HEK293 (cell line): ENCODE results near the gene PRKCD.

Experiments
- CTCF ChIA-PET: fragments of 350-600 bp; formaldehyde crosslinking; extraction: SDS; loops from one replicate; lab custom pipeline; 2021; ENCODE audit warnings: antibody characterized with exemption; lab: Yijun Ruan, JAX
- POLR2A ChIA-PET: fragments of 300-600 bp; formaldehyde crosslinking; extraction: SDS; loops from one replicate; lab custom pipeline; 2020; ENCODE audit warnings: antibody characterized with exemption, inconsistent platforms; lab: Yijun Ruan, JAX
- H3K27ac ChIP-seq: fragments of 200-500 bp; sonication (Bioruptor generic); 2 replicates; pipeline ENCODE4 v1.5.1; 2014; ENCODE audit warnings: low read depth, low read length, control low read depth, inconsistent platforms; ENCODE audit errors: extremely low read depth
- H3K36me3 ChIP-seq, 2 experiments: fragments of 200-500 bp in 1 of 2; sonication (Bioruptor generic) in 1 of 2; 1 replicate in 1 of 2; 2 replicates in 1 of 2; pipeline ENCODE4 v1.5.1; 2014 to 2017; ENCODE audit warnings: inconsistent platforms in 2 of 2, low read length in 2 of 2; ENCODE audit not compliant: control insufficient read depth in 2 of 2, insufficient read depth in 1 of 2
- H3K4me1 ChIP-seq: fragments of 200-500 bp; sonication (Bioruptor generic); 2 replicates; pipeline ENCODE4 v1.5.1; 2014; ENCODE audit warnings: mild to moderate bottlenecking, low read length, inconsistent platforms; ENCODE audit not compliant: control insufficient read depth, insufficient read depth
- H3K4me3 ChIP-seq: 2 replicates; pipeline ENCODE4 v1.5.1; 2011; ENCODE audit warnings: low read depth, mild to moderate bottlenecking, control low read depth, low read length, moderate library complexity
- H3K9me3 ChIP-seq: fragments of 200-500 bp; sonication (Bioruptor generic); 2 replicates; pipeline ENCODE4 v1.5.1; 2014; ENCODE audit warnings: low read depth, low read length, inconsistent platforms; ENCODE audit not compliant: control insufficient read depth, insufficient read depth
- EGR2 ChIP-seq: fragments of 450-650 bp; formaldehyde crosslinking; IDR thresholded peaks from 2 replicates; pipeline ENCODE4 v1.5.1; 2016; ENCODE audit warnings: low read depth, missing biosample characterization, missing genetic modification characterization
- GLI2 ChIP-seq: fragments of 450-650 bp; formaldehyde crosslinking; IDR thresholded peaks from 2 replicates; pipeline ENCODE4; 2017; ENCODE audit warnings: missing biosample characterization, missing genetic modification characterization, low read depth, borderline replicate concordance
- GLIS1 ChIP-seq: fragments of 450-650 bp; formaldehyde crosslinking; IDR thresholded peaks from 2 replicates; pipeline ENCODE4 v1.5.1; 2016; ENCODE audit warnings: missing biosample characterization, missing genetic modification characterization
- RBAK ChIP-seq: fragments of 450-650 bp; formaldehyde crosslinking; IDR thresholded peaks from 2 replicates; pipeline ENCODE4 v1.5.1; 2016; ENCODE audit warnings: missing biosample characterization, missing genetic modification characterization
- SP3 ChIP-seq: fragments of 450-650 bp; formaldehyde crosslinking; IDR thresholded peaks from 2 replicates; pipeline ENCODE4 v1.5.1; 2016; ENCODE audit warnings: missing biosample characterization, missing genetic modification characterization
- WT1 ChIP-seq: fragments of 450-650 bp; formaldehyde crosslinking; IDR thresholded peaks from 2 replicates; pipeline ENCODE4 v1.5.1; 2016; ENCODE audit warnings: missing biosample characterization, missing genetic modification characterization
- ZBTB48 ChIP-seq: fragments of 450-650 bp; formaldehyde crosslinking; IDR thresholded peaks from 2 replicates; pipeline ENCODE4 v1.5.1; 2016; ENCODE audit warnings: missing biosample characterization, missing genetic modification characterization
- ZFP37 ChIP-seq: fragments of 450-650 bp; formaldehyde crosslinking; IDR thresholded peaks from 2 replicates; pipeline ENCODE4 v1.5.1; 2016; ENCODE audit warnings: missing biosample characterization, missing genetic modification characterization
- ZFP41 ChIP-seq: fragments of 450-650 bp; formaldehyde crosslinking; IDR thresholded peaks from 2 replicates; pipeline ENCODE4 v1.5.1; 2016; ENCODE audit warnings: missing biosample characterization, missing genetic modification characterization, borderline replicate concordance
- ZNF114 ChIP-seq: fragments of 450-650 bp; formaldehyde crosslinking; IDR thresholded peaks from 2 replicates; pipeline ENCODE4 v1.5.0; 2017; ENCODE audit warnings: missing biosample characterization, missing genetic modification characterization
- ZNF211 ChIP-seq: fragments of 450-650 bp; formaldehyde crosslinking; IDR thresholded peaks from 2 replicates; pipeline ENCODE4 v1.5.1; 2016; ENCODE audit warnings: low read depth, missing biosample characterization, missing genetic modification characterization
- ZNF311 ChIP-seq: fragments of 450-650 bp; formaldehyde crosslinking; IDR thresholded peaks from 2 replicates; pipeline ENCODE4 v1.5.1; 2017; ENCODE audit warnings: missing biosample characterization, missing genetic modification characterization, borderline replicate concordance
- ZNF354C ChIP-seq: fragments of 450-650 bp; formaldehyde crosslinking; IDR thresholded peaks from 2 replicates; pipeline ENCODE4 v1.5.1; 2016; ENCODE audit warnings: missing biosample characterization, missing genetic modification characterization, low read depth, borderline replicate concordance
- ZNF423 ChIP-seq: fragments of 450-650 bp; formaldehyde crosslinking; IDR thresholded peaks from 2 replicates; pipeline ENCODE4 v1.5.1; 2016; ENCODE audit warnings: missing biosample characterization, missing genetic modification characterization
- ZNF48 ChIP-seq: fragments of 450-650 bp; formaldehyde crosslinking; IDR thresholded peaks from 2 replicates; pipeline ENCODE4 v1.5.1; 2016; ENCODE audit warnings: missing biosample characterization, missing genetic modification characterization
- ZNF521 ChIP-seq: fragments of 450-650 bp; formaldehyde crosslinking; IDR thresholded peaks from 2 replicates; pipeline ENCODE4 v1.5.1; 2017; ENCODE audit warnings: missing biosample characterization, mild to moderate bottlenecking, missing genetic modification characterization
- ZNF561 ChIP-seq: fragments of 450-650 bp; IDR thresholded peaks from 2 replicates; pipeline ENCODE4 v1.5.1; 2018; ENCODE audit warnings: missing biosample characterization, missing genetic modification characterization, borderline replicate concordance
- ZNF585B ChIP-seq: fragments of 450-650 bp; formaldehyde crosslinking; IDR thresholded peaks from 2 replicates; pipeline ENCODE4 v1.5.1; 2016; ENCODE audit warnings: missing biosample characterization, missing genetic modification characterization
- ZNF596 ChIP-seq: fragments of 450-650 bp; IDR thresholded peaks from 2 replicates; pipeline ENCODE4 v1.5.0; 2018; ENCODE audit warnings: missing biosample characterization, mild to moderate bottlenecking, missing genetic modification characterization, moderate library complexity
- ZNF610 ChIP-seq: fragments of 450-650 bp; formaldehyde crosslinking; IDR thresholded peaks from 2 replicates; pipeline ENCODE4 v1.5.1; 2016; ENCODE audit warnings: missing biosample characterization, missing genetic modification characterization, borderline replicate concordance
- ZNF624 ChIP-seq: fragments of 450-650 bp; formaldehyde crosslinking; IDR thresholded peaks from 2 replicates; pipeline ENCODE4 v1.5.1; 2017; ENCODE audit warnings: missing biosample characterization, missing genetic modification characterization
- ZNF670 ChIP-seq: fragments of 450-650 bp; formaldehyde crosslinking; IDR thresholded peaks from 2 replicates; pipeline ENCODE4 v1.5.1; 2016; ENCODE audit warnings: missing biosample characterization, missing genetic modification characterization, low read depth
- ZNF747 ChIP-seq: fragments of 450-650 bp; formaldehyde crosslinking; IDR thresholded peaks from 2 replicates; pipeline ENCODE4 v1.5.1; 2016; ENCODE audit warnings: missing biosample characterization, missing genetic modification characterization
- ZNF777 ChIP-seq: fragments of 450-650 bp; formaldehyde crosslinking; IDR thresholded peaks from 2 replicates; pipeline ENCODE4 v1.5.1; 2017; ENCODE audit warnings: missing biosample characterization, missing genetic modification characterization, borderline replicate concordance
- TF ChIP-seq, protein P1 (sequence below): fragments of 450-650 bp; formaldehyde crosslinking; IDR thresholded peaks from 2 replicates; pipeline ENCODE4 v1.5.1; 2016; ENCODE audit warnings: missing biosample characterization, missing genetic modification characterization
- TF ChIP-seq, protein P2 (sequence below): fragments of 450-650 bp; formaldehyde crosslinking; IDR thresholded peaks from 2 replicates; pipeline ENCODE4 v1.5.1; 2016; ENCODE audit warnings: missing biosample characterization, missing genetic modification characterization
- TF ChIP-seq, protein P3 (sequence below): fragments of 450-650 bp; formaldehyde crosslinking; IDR thresholded peaks from 2 replicates; pipeline ENCODE4 v1.5.1; 2016; ENCODE audit warnings: missing biosample characterization, missing genetic modification characterization
- TF ChIP-seq, protein P4 (sequence below): fragments of 450-650 bp; formaldehyde crosslinking; IDR thresholded peaks from 2 replicates; pipeline ENCODE4 v1.5.1; 2016; ENCODE audit warnings: missing biosample characterization, missing genetic modification characterization
- TF ChIP-seq, protein P5 (sequence below): fragments of 450-650 bp; IDR thresholded peaks from 2 replicates; pipeline ENCODE4 v1.5.1; 2018; ENCODE audit warnings: missing biosample characterization, missing genetic modification characterization
- TF ChIP-seq, protein P6 (sequence below): fragments of 450-650 bp; formaldehyde crosslinking; IDR thresholded peaks from 2 replicates; pipeline ENCODE4 v1.5.1; 2016; ENCODE audit warnings: missing biosample characterization, missing genetic modification characterization

PRKCD gene

DNA sequence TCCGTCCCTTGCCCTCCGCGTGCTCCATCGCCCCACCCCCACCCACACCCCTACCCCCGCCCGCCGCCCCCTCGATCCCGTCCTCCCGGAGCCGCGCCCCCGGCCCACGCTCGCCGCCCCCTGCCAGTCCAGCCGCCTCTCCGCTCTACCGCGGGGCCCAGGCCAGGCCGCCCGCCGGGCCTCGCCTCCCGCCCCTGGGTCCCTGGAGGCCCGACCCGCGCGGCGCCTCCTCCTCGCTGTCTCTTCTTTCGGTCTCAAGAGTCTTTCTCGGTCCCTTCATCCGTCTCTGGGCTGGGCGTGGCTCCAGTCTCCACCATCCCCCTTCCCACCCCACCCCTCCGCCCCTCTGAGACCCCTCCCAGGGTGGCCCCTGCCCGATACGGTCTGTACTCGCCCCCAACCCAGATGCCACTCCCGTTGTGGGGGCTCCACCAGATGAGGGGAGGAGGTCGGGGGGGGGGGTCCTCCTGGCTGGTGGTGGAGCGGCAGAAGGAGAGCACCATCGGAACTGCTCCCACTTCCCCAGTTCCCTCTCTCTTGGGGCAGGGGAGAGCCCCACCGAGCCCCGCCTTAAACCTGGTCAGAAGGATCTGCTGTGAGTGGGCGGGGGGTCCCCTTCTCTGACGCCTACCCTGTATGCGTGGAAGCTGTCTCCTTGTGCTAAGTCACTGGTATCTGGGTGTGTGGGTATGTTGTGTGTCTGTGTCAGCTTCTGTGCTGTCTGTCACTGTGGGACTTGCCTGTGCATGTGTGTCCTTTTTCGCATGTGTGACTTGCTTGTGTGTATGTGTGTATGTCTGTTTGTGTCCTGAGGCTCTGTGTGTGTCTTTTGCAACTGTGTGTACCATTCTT is 1.0 kb downstream of the PRKCD start (continued):
- no peak for TF ChIP-seq ZNF114 (tag by site-specific recombination)
- TF ChIP-seq GLI2, result no peak
- no peak for TF ChIP-seq ZNF747 (tag by site-specific recombination)
- peak; percentile 22 for TF ChIP-seq SP3 (tag by site-specific recombination)
- TF ChIP-seq, protein P1, sequence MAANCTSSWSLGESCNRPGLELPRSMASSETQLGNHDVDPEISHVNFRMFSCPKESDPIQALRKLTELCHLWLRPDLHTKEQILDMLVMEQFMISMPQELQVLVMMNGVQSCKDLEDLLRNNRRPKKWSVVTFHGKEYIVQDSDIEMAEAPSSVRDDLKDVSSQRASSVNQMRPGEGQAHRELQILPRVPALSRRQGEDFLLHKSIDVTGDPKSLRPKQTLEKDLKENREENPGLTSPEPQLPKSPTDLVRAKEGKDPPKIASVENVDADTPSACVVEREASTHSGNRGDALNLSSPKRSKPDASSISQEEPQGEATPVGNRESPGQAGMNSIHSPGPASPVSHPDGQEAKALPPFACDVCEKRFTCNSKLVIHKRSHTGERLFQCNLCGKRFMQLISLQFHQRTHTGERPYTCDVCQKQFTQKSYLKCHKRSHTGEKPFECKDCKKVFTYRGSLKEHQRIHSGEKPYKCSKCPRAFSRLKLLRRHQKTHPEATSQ (tag by site-specific recombination), result no peak
- TF ChIP-seq ZNF670, result no peak
- TF ChIP-seq ZNF354C (tag by site-specific recombination), result no peak
- TF ChIP-seq, protein P2, sequence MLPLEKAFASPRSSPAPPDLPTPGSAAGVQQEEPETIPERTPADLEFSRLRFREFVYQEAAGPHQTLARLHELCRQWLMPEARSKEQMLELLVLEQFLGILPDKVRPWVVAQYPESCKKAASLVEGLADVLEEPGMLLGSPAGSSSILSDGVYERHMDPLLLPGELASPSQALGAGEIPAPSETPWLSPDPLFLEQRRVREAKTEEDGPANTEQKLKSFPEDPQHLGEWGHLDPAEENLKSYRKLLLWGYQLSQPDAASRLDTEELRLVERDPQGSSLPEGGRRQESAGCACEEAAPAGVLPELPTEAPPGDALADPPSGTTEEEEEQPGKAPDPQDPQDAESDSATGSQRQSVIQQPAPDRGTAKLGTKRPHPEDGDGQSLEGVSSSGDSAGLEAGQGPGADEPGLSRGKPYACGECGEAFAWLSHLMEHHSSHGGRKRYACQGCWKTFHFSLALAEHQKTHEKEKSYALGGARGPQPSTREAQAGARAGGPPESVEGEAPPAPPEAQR (tag by site-specific recombination), result no peak
- no peak for TF ChIP-seq ZNF48 (tag by site-specific recombination)
- TF ChIP-seq, protein P3, sequence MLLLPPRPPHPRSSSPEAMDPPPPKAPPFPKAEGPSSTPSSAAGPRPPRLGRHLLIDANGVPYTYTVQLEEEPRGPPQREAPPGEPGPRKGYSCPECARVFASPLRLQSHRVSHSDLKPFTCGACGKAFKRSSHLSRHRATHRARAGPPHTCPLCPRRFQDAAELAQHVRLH, result 0 out of 2 replicates have a peak, but pooled peaks have one; percentile 34
- no peak for TF ChIP-seq ZNF311 (tag by site-specific recombination)
- no peak for TF ChIP-seq ZFP37
- TF ChIP-seq ZNF610 (tag by site-specific recombination), result no peak
- no peak for TF ChIP-seq ZNF596 (tag by site-specific recombination)
- TF ChIP-seq GLIS1, result no peak; the same call in 1 of the 2 replicates
- TF ChIP-seq, protein P4, sequence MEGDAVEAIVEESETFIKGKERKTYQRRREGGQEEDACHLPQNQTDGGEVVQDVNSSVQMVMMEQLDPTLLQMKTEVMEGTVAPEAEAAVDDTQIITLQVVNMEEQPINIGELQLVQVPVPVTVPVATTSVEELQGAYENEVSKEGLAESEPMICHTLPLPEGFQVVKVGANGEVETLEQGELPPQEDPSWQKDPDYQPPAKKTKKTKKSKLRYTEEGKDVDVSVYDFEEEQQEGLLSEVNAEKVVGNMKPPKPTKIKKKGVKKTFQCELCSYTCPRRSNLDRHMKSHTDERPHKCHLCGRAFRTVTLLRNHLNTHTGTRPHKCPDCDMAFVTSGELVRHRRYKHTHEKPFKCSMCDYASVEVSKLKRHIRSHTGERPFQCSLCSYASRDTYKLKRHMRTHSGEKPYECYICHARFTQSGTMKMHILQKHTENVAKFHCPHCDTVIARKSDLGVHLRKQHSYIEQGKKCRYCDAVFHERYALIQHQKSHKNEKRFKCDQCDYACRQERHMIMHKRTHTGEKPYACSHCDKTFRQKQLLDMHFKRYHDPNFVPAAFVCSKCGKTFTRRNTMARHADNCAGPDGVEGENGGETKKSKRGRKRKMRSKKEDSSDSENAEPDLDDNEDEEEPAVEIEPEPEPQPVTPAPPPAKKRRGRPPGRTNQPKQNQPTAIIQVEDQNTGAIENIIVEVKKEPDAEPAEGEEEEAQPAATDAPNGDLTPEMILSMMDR, result no peak
- no peak for TF ChIP-seq ZNF777 (tag by site-specific recombination)

DNA sequence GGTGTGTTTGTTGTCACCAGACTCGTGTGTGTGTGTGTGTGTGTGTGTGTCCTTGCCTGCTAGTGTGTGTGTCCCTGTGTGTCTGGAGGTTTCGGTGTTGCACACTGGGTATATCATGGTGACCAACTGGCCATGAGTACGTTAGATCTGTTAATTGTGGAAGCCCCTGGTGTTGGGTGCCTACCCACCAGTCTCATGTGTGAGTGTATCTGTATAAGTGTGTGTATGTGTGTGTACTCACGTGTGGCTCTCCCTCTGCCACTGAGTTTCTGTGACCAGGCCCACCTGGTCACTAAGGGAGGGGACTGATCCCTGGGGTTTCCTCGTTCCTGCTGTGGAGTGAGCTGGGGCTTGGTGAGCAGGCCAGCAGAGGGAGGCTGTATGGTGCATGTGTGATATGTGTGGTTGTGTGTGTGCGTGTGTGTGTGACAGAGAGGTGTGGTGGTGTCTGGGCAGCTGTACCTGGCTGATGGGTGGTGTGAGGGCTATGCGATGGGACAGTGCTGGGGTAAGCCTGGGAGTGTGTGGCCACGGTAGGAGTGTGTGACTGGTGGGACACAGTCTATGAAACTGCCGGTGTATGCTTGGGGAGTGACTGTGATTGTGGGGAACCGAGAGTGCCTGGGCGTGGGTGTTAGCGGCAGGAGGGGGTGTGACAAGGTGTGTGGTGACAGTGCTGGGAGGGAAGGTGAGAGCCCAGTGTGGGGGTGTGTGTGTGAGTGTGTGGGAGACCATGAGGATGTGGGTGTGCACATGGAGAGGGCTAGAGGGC is 1.8 kb downstream of the PRKCD start:
- Histone ChIP-seq H3K4me3 (peak overlapping the region; percentile 82), H3K27ac (no peak overlapping the region), H3K36me3 (peaks cover 0 to 16% of the 10 kb centered on the region in 2 experiments; a peak in 1 of 3 replicates), H3K4me1 (no peaks in the 10 kb centered on the region), H3K9me3 (no peaks in the 10 kb centered on the region)
- ChIA-PET POLR2A (interaction anchor here (1.2 kb wide), 1 partner anchor 31 kb away, joined by 3 read pairs; no protein-coding TSS in a partner anchor), CTCF (no interaction called here)
- TF ChIP-seq WT1 (tag by site-specific recombination), result no peak
- TF ChIP-seq ZNF211 (tag by site-specific recombination), result no peak
- no peak for TF ChIP-seq ZNF423
- TF ChIP-seq, protein P5, sequence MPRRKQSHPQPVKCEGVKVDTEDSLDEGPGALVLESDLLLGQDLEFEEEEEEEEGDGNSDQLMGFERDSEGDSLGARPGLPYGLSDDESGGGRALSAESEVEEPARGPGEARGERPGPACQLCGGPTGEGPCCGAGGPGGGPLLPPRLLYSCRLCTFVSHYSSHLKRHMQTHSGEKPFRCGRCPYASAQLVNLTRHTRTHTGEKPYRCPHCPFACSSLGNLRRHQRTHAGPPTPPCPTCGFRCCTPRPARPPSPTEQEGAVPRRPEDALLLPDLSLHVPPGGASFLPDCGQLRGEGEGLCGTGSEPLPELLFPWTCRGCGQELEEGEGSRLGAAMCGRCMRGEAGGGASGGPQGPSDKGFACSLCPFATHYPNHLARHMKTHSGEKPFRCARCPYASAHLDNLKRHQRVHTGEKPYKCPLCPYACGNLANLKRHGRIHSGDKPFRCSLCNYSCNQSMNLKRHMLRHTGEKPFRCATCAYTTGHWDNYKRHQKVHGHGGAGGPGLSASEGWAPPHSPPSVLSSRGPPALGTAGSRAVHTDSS (tag by site-specific recombination), result no peak
- TF ChIP-seq EGR2, result peak; percentile 99
- no peak for TF ChIP-seq ZFP41 (tag by site-specific recombination)
- TF ChIP-seq ZNF585B (tag by site-specific recombination), result no peak
- no peak for TF ChIP-seq ZNF521 (tag by site-specific recombination)
- no peak for TF ChIP-seq ZBTB48 (tag by site-specific recombination)
- TF ChIP-seq RBAK (tag by site-specific recombination), result no peak
- TF ChIP-seq ZNF561 (tag by site-specific recombination), result no peak
- TF ChIP-seq ZNF624 (tag by site-specific recombination), result no peak
- TF ChIP-seq, protein P6, sequence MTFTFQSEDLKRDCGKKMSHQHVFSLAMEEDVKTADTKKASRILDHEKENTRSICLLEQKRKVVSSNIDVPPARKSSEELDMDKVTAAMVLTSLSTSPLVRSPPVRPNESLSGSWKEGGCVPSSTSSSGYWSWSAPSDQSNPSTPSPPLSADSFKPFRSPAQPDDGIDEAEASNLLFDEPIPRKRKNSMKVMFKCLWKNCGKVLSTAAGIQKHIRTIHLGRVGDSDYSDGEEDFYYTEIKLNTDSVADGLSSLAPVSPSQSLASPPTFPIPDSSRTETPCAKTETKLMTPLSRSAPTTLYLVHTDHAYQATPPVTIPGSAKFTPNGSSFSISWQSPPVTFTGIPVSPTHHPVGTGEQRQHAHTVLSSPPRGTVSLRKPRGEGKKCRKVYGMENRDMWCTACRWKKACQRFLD, result no peak
